Fibroblast of mammary gland (primary cell): ENCODE measurements around the gene HK3.

ENCODE experiments used
- DNase-seq: peaks from one replicate; pipeline ENCODE4 v3.0.0-alpha.2; 2010; ENCODE audit warnings: low read depth
- H3K4me3 ChIP-seq: 2 replicates; pipeline ENCODE4 v1.5.1; 2011; ENCODE audit warnings: low read depth, mild to moderate bottlenecking, low read length, moderate library complexity; ENCODE audit not compliant: control insufficient read depth
- TF ChIP-seq, protein P1 (sequence below): conservative IDR thresholded peaks from 2 replicates; pipeline ENCODE4 v1.5.1; 2011; ENCODE audit warnings: low read depth, low read length, inconsistent platforms; ENCODE audit not compliant: control insufficient read depth, insufficient read depth

Gene HK3

DNA sequence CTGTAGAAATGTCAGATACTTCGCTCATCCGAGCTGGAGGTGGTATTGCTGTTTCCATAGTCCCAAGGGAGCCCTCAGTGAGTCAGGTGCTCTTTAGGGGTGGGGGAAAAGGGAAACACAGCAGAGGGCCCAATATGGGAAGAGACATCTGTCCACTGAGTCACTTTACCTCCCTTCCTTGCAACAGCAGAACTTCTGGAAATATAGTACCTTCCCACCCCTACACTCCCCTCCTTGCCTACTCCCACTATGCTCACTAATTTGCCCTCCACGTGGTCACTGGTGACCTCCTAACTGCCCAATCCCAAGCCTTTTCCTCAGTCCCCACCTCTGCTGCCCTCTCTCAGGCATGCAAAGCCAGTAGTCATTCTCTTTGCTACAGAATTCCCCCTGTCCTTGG, 1.9 kb downstream of the HK3 start:
- no peak overlapping the region for H3K4me3 ChIP-seq
- DNase-seq, result peak; percentile 25
- TF ChIP-seq, protein P1, sequence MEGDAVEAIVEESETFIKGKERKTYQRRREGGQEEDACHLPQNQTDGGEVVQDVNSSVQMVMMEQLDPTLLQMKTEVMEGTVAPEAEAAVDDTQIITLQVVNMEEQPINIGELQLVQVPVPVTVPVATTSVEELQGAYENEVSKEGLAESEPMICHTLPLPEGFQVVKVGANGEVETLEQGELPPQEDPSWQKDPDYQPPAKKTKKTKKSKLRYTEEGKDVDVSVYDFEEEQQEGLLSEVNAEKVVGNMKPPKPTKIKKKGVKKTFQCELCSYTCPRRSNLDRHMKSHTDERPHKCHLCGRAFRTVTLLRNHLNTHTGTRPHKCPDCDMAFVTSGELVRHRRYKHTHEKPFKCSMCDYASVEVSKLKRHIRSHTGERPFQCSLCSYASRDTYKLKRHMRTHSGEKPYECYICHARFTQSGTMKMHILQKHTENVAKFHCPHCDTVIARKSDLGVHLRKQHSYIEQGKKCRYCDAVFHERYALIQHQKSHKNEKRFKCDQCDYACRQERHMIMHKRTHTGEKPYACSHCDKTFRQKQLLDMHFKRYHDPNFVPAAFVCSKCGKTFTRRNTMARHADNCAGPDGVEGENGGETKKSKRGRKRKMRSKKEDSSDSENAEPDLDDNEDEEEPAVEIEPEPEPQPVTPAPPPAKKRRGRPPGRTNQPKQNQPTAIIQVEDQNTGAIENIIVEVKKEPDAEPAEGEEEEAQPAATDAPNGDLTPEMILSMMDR, result no peak

DNA sequence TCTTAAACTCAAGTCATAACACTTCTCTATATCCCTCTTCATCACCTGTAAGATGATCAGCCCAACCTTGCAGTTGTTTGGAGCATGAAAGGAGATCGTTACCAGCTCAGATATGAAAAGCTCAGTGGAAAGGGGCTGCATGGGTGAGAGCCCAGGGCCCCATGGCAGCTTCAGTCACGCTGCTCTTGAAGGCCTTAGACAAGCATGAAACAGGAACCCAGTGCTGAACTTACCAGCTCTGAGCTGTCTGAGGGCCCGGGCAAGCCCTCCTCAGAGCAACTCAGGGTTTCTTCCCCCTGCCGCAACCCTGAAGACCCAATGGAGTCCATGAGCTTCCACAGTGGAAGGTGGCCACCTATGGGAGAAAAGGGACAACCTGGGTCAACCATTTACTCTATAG, 3.3 kb downstream of the HK3 start:
- DNase-seq, result no peak
- TF ChIP-seq, protein P1, result no peak
- H3K4me3 ChIP-seq, result no peak overlapping the region

DNA sequence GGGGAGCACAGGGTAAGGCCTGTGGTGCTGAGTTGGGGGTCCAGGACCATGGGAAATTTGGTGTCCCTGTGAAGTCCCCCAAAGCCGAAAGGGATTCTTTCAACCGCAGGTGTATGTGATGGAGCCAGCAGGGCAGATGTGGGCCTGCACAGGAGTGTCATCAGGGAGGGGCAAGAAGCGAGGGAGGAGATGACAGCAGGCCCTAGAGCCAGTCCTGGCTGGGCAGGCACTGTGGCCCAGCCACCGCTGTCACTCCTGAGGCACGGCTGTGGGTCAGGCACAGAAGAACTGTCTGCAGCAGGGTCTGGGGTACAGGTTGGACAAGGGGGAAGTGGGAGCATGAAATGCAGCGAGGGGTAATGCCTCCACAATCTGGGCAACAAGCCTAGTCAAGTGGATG, 4.8 kb downstream of the HK3 start:
- DNase-seq, result no peak
- TF ChIP-seq, protein P1, result no peak

DNA sequence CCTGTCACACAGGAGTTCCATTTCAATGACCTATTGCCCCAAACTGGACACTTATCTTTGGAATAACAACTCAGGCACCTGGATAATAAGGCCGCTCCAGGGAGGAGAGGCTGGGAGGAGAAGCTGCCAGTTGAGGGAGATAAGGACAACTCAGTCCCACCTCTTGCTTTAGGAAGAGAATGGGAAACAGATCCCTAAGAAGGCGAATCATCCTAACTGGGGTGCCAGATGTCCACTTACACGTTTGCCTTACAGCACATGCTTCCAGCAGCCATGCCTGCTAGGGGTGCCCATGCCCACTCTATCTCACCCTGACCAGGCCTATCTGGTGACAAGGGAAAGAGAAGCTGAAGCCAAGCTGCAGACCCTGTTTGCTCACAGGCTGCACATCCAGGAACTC, 6.5 kb downstream of the HK3 start:
- no peak overlapping the region for H3K4me3 ChIP-seq
- DNase-seq, result no peak
- TF ChIP-seq, protein P1, result no peak

More for the DNA sequence above, 4.8 kb downstream of the HK3 start:
- no peak overlapping the region for H3K4me3 ChIP-seq

DNA sequence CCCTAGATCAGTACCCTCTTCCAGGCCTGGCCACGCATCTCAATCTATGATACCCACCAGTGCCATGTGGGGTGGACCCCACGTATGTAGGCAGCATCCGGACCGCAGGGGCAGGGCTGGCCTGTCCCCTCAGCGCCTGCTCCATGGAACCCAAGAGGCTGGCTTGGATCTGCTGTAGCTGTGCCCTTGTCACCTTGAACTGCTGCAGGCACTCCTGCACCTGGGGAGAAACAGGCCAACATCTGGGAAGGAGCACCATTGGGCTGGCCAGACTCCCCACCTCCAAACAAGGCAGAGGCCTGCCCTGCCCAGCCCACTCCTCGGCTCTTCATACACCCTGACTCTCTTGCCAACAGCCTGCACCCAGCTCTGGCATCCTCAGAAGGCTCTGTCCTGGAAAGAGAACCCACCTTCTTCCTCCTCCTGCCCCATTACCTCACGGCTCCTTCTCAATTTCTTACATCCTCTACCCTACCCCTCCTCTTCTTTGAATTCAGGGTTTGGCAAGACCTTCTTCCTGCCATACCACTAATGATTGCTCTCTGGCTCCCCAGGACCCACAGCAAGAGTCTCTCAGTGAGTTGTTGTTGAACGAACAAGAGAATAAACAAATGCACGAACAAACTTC, 7.7 kb downstream of the HK3 start:
- DNase-seq, result no peak
- no peak overlapping the region for H3K4me3 ChIP-seq
- TF ChIP-seq, protein P1, result no peak

DNA sequence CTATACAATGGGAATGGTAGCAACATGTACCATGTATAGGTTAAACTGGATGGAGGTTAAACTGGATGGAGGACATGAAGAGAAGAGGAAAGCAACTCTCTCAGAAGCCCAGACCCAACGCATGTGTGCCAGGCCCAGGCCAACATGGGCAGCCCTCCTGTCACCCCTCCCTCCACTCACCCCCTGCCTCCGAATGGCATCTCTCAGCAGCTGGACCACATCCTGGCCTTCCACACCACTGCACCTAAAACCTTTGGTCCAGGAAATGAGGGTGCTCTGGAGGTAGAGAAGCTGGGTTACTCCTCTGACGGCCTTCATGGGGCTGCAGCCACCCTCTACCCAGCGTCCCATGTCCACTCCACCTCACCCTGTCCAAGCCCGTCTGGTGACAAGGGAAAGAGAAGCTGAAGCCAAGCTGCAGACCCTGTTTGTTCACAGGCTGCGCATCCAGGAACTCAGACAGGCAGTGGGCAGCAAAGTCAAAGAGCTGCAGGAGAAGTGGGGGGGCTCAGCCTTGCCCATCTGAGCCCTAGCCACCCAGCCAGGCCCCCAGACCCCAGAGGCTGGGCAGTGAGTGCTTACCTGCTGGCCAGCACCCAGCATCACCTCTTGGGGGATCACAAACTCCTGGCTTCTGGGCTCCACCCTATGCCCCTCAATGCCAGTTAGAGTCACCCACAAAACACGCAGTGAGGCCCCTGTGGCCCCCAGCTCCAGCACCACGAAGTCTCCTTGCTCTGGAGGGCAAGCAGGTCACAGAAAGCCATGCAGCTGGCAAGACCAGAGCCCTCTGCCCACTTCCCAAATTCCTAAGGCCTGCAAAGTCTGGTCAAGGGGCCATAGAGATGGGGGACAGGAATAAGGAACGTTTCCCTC, 8.5 kb downstream of the HK3 start:
- TF ChIP-seq, protein P1, result no peak
- H3K4me3 ChIP-seq, result no peak overlapping the region
- no peak for DNase-seq
